Suppressor macrophage treated with lipopolysaccharide for 4 hours (primary cell): ENCODE data around the gene ACAA1.
A peak's percentile ranks its signal among the peaks of the same experiment; 100 is the strongest.
"Not testable (repeated sequence)": the region's sequence is repeated elsewhere in the genome, so short reads cannot be mapped to it uniquely, and the experiment has no call there.

ENCODE experiments used
- DNase-seq: peaks from one replicate; pipeline ENCODE4 v3.0.0-alpha.2; 2020

ACAA1 gene

DNA sequence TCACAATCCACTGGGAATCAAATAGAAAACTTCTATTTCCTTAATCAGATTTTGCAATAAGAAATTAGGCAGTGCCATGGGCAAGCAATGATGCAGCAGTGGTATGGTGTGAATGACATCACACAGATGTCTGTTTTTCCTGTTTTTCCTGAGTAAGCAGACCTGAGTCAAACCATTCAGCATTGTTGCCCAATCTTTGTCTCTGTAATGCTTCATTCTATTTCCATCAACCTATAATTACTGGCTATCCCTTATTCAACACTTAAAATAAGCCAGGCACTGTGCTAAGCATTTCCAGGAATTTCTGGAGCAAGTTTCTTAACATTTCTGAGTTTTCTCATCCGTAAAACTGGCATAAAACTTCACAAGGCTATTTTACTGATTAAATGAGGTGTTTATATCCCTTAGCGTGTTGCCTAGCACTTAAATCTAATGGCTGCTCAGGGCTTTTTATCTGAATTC lies 17.1 kb upstream of the ACAA1 start:
- peak; percentile 92 for DNase-seq

DNA sequence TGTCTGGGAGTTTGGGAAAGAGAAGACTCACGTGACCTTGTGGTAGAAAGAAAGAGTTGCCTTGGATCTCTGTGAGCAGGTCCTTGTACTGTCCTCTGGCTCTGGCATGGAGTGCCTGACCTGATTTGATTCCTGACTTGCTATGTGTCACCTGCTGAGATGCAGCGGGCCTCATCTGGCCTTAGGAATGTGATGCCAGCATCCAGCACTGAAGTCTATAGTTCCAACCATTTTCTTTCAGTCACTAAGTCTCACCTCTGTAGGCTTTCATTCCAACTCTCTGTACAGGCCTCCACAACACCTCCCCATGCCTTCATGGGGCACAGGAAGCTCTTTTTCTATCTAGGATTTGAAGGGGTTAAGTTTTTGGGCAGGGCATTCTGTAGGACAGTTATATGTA lies 16.3 kb upstream of the ACAA1 start:
- no peak for DNase-seq

DNA sequence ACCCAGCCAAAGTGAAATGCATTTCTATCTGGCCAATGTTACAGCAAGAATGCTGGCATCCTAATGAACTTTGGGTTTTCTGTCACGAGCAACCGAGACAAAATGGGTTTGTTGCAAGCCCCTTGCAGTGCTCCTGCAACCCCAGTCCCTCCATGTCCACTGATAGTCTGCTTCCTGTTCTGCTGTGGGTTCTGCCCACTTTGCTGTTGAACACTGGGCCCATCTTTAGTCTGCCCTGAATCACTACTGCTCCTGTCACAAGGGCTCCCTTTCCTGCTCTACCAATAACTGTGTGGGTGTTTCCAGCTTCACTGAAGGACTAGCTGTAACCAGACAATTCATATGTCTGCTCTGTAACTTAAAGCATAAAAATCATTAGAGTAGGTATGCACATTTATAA lies 15.7 kb upstream of the ACAA1 start:
- peak; percentile 71 for DNase-seq

DNA sequence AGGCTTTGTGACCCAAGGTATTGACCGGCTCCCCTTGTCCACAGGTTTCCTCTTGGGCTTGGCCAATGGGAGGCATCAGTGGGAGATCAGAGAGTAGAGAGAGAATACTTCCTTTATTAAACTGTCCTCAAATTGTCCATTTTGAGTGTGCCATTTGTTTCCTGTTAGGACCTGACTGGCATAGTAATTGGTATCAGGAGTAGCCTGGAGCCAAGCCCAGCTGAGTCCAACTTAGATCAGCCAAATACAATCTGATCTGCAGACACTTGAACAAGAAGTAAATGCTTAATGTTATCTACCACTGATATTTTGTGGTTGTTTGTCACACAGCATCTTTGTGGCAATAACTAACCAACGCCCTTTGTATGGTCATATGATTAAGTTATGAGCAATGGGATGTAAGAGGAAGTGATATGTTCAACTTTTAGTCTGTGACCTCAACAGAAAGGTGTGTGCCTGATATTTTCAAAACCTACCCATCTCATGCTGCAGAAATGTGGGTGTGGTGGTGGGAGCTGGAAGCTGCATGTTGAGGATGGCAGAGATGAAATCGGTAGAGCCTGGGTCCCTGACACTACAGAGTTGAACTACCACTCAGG lies 14.8 kb upstream of the ACAA1 start:
- peak; percentile 71 for DNase-seq

DNA sequence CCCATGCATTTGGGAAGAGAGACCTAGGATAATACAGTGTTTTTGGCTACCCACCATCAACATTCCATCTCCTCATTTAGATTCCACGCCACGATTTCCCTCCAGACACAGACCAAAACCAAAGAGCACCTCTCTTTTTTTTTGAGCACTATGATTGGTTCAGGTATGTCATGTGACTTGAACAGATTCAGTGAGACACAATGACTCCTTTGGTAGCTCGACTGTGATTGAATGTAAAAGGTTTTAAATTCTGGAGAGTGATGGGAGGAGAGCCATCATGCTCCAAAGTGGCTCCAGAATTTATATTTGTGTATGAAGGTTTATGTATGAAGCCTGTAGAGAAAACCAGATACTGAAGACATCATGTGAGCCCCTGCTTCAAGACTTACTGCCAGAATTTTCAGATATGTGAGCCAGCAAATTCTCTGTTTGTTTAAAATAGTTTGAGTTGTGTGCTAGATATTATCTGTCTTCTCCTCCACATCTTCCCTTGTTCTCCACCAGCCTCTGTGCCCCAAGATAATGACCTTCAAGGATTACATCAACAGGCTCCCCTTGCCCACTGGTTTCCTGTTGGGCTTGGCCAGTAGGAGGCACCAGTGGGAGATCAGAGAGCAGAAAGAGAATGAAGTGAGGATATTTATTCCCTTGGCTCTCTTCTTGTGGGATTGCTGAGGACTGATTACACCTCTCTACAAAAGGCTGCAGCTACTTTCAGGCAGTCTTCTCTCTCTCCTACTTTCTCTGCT lies 14.0 kb upstream of the ACAA1 start:
- DNase-seq: no peak

DNA sequence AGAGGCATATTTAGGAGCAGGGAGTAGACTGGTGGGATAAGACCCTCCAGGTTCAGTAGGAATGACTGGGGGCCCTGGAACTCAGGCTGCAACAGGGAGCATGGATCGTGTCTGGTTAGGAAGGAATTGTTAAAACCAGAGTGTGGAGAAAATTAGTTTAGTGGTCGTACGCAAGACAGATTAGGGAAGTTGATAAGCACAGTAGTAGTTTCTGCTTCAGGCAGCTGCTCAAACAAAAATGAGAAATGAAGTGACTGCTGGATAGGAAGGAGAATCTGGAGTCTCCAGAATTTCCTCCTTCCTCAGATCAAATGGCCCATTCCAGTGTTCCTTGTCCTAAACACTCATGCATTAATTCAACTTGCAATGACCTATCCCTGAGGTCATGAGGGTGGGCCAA lies 12.8 kb upstream of the ACAA1 start:
- DNase-seq: peak; percentile 55

DNA sequence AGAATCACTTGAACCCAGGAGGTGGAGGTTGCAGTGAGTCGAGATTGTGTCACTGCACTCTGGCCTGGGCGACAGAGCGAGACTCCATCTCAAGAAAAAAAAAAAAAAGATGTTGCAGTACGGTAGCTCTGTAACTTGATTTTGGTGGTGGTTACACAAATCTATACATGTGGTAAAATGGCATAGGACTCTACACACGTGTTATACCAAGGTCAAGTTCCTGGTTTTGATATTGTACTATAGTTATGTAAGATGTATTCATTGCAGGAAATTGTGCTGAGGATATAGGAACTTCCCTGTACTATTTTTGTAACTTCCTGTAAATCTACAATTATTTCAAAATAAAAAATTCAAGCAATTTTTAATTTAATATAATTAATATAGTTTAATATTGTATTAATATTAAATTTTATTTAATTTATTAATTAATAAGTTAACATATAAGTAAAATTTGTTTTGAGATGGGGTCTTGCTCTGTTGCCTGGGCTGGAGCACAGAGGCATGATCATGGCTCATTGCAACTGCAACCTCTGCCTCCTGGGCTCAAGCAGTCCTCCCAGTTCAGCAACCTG lies 11.5 kb upstream of the ACAA1 start:
- peak; percentile 83 for DNase-seq

DNA sequence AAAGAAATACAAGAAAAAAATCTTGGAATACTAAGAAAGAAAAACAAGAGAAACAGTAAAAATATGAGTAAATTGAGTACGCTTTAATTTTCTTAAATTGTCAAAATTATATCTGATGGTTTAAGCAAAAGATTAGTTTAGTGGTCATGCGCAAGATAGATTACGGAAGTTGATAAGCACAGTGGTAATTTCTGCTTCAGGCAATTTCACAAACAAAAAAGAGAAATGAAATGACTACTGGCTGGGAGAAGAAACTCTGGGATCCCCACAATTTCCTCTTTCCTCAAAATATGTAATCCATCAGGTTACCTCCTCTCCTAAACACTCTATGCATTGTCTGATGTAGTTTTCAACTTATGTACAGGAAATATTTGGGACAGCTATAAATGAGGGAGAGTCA lies 10.5 kb upstream of the ACAA1 start:
- DNase-seq: peak; percentile 78

DNA sequence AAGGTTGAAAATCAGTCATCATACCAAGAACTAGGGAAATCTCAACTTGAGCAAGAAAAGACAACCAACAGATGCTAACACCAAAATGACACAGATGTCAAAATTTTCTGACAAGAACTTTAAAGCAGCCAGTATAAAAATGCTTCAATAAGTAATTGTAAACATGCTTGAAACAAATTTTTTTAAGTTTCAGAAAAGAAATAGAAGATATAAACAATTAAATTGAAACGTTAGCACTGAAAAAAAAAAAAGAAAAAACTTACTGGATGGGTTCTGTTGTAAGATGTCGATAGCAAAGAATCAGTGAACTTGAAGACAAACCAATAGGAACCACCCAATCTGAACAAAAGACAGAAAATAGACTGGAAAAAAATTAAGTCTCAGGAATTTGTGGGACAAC lies 9.6 kb upstream of the ACAA1 start:
- no peak for DNase-seq

DNA sequence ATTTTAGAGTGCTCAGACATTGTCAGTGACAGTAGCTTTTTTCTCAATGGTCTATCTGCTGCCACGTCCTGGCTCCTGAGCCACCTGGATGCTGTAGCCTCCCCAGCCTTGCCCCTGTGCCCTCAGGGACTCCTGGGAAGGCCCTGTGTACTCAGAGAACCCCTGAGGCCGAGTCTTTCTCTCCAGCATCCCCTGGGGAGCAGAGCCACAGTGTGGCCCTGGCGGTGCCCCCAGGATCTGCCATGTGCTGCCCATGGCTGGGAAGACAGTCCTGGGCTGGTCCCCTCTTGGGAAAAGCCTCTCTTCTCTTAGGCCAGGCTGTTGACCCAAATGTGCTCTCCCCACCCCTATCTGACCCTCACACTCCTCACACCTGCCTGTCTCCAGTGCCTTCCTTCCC lies 6.6 kb upstream of the ACAA1 start:
- no peak for DNase-seq

DNA sequence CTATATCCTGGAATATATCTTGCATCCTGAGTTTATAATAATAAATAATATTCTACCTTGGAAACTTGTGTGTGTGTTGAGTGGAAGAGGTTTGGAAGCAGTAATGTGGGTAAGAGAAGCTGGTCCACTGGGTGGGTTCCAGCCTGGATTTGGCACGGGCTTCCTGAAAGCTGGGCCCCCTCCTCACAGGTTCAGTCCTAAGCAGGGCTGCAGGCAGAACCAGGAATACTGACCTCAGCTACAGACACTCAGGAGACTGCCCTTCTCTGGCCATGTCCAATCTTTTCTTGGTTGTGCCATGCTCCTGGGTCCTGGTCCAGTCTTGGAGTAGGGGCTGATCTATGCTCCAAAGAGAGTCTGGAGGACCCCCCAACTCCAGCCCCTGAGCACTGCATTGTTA lies 6.0 kb upstream of the ACAA1 start:
- no peak for DNase-seq

DNA sequence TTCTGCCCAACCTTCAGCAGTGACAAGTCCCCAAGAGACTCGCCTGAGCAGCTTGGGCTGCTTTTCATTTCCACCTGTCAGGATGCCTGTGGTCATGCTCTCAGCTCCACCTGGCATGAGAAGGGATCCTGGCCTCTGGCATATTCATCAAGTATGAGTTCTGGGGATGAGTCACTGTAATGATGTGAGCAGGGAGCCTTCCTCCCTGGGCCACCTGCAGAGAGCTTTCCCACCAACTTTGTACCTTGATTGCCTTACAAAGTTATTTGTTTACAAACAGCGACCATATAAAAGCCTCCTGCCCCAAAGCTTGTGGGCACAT lies 5.0 kb upstream of the ACAA1 start:
- DNase-seq: no peak

DNA sequence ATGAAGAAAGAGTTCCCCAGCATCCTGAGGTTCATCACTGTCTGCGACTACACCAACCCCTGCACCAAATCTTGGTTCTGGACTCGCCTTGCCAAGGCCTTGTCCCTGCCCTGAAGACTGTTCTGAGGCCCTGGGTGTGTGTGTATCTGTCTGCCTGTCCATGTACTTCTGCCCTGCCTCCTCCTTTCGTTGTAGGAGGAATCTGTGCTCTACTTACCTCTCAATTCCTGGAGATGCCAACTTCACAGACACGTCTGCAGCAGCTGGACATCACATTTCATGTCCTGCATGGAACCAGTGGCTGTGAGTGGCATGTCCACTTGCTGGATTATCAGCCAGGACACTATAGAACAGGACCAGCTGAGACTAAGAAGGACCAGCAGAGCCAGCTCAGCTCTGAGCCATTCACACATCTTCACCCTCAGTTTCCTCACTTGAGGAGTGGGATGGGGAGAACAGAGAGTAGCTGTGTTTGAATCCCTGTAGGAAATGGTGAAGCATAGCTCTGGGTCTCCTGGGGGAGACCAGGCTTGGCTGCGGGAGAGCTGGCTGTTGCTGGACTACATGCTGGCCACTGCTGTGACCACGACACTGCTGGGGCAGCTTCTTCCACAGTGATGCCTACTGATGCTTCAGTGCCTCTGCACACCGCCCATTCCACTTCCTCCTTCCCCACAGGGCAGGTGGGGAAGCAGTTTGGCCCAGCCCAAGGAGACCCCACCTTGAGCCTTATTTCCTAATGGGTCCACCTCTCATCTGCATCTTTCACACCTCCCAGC lies 4.4 kb upstream of the ACAA1 start:
- no peak for DNase-seq

DNA sequence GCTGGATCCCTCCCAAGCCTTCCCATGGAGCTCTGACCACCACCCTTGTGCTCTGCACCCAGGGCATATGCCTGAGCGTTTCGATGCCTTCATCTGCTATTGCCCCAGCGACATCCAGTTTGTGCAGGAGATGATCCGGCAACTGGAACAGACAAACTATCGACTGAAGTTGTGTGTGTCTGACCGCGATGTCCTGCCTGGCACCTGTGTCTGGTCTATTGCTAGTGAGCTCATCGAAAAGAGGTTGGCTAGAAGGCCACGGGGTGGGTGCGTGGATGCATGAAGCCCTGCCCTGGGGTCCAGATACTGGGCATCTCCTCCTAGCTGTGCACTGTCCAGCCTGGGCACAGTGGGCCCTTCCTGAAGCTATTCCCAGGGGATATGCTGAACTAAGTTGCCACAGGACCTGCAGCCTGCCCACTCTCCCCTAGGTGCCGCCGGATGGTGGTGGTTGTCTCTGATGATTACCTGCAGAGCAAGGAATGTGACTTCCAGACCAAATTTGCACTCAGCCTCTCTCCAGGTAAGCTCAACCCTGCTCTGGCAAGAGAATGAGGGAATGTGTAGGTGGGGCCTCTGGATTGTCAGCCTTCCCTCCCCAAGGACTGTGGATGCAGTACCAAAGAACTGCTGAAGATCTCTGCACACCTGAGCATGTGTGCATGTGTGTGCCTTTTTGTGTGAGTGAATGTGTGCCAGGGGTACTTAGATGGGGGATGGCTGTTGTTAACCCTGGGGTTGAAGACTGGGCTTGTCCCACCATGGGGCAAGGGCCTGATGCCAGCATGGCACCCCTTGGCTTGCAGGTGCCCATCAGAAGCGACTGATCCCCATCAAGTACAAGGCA lies 3.6 kb upstream of the ACAA1 start:
- no peak for DNase-seq

DNA sequence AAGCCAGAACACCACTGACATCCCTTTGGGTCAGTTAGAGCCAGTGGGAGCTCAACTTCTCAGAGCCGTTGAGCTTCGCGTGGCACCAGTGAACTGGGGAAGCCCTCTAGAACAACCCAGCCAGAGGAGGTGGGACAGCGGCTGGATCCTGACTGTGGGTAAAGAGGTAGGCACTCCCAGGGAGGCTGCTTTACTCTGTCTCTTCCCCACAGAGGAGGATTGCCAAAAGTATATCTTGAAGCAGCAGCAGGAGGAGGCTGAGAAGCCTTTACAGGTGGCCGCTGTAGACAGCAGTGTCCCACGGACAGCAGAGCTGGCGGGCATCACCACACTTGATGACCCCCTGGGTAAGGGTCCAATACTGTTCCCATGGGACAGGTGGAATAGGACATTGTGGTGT lies 2.7 kb upstream of the ACAA1 start:
- DNase-seq: no peak

DNA sequence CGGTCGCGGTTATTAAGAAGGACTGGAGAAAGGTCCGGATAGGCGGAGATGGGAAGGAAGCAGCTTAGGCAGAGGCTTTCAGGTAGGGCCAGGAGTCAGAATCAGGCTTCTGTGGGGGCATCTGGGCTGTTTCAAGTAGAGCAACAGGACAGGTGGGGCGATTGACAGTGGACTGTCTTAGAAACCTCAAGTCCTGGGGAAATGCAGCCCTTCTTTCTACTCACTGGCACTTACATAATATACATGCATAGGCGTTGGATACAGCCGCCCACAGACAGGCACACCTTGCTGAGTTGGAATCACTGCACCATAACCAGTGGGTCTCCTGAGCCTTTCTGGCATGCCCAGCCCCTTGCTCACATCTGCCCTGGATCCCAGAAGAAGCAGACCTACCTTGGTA lies 2.3 kb upstream of the ACAA1 start:
- no peak for DNase-seq

DNA sequence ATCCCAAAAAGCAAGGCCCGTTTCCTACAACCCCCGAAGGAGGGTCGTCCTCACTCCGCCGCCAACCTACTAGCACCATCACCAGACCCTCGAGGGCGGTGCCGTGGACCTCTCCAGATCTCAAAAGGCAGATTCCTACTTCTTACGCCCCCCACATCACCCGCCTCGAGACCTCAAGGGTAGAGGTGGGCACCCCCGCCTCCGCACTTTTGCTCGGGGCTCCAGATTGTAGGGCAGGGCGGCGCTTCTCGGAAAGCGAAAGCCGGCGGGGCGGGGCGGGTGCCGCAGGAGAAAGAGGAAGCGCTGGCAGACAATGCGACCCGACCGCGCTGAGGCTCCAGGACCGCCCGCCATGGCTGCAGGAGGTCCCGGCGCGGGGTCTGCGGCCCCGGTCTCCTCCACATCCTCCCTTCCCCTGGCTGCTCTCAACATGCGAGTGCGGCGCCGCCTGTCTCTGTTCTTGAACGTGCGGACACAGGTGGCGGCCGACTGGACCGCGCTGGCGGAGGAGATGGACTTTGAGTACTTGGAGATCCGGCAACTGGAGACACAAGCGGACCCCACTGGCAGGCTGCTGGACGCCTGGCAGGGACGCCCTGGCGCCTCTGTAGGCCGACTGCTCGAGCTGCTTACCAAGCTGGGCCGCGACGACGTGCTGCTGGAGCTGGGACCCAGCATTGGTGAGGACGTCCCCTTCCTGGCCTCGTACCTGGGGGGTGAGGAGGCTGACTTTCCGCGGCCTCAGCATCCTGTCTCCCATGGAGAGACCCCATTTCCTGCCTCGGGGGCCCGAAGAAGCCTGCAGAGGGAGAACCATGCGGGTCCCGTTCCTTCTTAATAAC lies 1.6 kb upstream of the ACAA1 start, which contains the start of gene MYD88:
Gene MYD88, plus strand, starts transcription at position 313 of the 842 bp plus-strand sequence. Its CDS starts 40 bp downstream, at position 353.
- DNase-seq: peak; percentile 95

DNA sequence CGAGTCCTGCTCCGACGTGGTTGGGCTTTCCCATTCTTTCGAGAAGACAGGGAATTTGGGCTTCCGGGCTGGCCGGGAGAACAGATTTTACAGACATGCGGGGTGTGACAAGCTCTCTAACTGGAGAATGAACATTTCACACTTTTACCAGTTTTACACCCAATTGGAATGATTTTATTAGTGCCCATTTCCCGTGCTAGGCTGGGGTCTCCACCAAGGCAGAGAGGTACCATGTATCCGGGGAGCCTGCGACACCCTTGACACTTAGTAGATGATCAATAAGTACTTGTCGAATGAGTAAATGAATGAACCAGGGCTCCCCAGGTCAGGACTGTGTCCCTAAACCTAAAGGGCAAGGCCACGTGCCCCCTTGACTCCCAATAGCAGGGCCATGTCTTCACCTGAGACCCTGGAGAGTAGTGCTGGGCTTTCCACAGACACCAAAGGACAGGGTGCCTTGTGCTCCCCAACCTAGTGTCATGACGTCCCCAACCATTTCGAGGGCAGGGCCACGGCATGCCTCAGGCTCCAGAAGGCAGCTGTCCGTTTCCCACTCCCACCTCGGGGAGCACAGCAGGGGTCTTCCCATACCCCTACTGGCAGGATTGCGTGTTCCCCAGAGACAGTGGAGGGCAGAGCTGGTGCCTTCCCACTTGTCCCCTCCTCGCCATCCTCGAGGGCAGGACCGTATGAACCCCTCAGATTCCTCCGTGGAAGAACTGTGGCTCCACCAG lies 855 bp upstream of the ACAA1 start:
- peak; percentile 38 for DNase-seq

DNA sequence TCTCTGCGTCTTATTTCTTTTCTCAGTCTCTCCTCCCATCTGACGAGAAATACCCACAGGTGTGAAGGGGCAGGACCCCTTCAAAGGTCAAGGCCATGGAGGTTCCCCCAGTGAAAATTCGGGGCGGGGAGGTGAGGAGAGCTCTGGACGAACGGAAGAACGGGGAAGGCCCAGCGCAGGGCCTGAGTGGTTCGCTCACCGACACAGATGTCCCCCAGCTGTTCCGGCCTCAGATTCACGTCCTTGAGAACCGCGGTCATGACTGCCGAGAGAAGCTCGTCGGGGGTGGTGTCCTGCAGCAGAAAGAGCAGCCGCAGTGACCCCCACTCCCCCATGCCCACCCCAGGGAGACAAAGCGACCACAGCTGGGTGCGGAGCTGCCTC lies 542 bp downstream of the ACAA1 start:
- peak; percentile 39 for DNase-seq

DNA sequence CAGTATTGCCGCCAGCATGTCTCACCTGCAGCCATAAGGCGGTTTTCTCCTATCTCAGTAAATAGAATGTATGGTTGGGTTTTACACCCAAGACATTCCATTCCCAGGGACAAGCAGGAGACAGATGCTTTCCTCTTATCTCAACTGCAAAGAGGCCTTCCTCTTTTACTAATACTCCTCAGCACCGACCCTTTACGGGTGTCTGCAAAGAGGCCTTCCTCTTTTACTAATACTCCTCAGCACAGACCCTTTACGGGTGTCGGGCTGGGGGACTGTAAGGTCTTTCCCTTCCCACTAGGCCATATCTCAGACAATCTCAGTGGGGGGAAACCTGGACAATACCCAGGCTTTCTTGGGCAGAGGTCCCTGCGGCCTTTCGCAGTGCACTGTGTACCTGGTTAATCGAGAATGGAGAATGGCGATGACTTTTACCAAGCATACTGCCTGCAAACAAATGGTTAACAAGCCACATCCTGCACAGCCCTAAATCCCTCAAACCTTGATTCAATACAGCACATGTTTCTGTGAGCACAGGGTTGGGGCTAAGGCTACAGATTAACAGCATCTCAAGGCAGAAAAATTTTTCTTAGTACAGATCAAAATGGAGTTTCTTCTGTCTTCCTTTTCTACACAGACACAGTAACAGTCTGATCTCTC lies 1.2 kb downstream of the ACAA1 start:
- not testable (repeated sequence) for DNase-seq
